GM19351 (cell line): ENCODE data around the gene TTLL11.

Source experiments
- ATAC-seq: cut with Tn5 transposase; IDR thresholded peaks from one replicate; pipeline ENCODE4 v1.9.1; 2021; ENCODE audit warnings: mild to moderate bottlenecking, moderate library complexity; ENCODE audit not compliant: unreplicated experiment

TTLL11 gene

DNA sequence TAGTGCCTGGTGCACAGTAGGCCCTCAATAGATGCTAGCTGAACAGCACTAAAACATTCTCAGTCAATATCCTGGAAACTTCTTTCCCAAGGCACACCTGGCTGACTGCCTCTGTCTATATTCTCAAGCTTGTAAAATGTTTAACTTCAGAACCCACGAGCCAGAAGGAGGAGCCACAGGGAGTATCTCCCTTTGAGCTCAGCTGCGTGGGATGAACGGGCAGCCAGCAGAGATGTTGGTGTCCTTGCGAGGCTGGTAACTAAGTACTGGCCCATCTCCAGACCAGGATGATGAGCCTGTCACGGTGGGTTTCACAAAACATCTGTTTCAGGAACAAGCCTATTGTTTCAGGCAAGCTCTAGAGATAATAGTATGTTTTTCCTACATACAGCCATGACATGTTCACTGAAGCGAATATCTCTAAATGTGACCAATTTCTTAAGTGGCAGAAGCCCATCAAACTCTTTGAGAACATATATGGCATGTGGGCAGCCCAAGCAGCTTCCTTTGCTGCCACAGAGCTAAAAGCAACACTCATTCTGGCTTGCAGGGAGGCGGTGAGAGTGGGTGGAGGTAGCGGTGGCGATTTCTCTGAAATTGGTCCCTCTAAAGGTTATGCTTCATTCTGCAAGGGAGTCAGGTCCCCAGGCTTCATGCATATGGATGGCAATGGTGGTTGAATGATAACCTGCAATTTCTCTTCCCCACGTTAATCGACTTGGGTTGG lies 206.2 kb downstream of the TTLL11 start:
- ATAC-seq, result no peak

DNA sequence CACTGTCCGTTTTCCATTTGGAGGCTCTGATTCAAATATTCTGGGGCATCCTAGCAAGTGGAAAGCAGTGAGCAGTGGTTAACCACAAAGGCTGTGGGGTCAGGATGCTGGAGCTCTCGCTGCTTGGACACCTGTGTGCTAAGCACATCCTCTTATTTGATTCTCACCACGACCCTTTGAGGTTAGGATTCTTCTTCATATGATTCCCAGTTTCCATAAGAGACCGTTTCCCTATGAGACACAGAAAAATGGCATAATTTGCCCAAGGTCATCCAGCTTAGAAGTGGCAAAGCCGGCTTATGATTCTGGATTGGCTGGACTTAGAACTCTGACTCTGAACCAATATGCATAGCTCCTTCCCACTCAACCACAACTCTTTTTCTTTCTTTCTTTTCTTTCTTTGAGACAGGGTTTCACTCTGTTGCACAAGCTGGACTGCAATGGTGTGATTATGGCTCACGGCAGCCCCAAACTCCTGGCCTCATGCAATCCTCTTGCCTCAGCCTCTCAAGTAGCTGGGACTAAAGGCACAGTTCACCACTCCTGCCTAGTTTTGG lies 207.7 kb downstream of the TTLL11 start:
- ATAC-seq, result no peak

GRCh38 chr9:121884057-121884541 lies 209.0 kb downstream of the TTLL11 start:
- no peak for ATAC-seq

DNA sequence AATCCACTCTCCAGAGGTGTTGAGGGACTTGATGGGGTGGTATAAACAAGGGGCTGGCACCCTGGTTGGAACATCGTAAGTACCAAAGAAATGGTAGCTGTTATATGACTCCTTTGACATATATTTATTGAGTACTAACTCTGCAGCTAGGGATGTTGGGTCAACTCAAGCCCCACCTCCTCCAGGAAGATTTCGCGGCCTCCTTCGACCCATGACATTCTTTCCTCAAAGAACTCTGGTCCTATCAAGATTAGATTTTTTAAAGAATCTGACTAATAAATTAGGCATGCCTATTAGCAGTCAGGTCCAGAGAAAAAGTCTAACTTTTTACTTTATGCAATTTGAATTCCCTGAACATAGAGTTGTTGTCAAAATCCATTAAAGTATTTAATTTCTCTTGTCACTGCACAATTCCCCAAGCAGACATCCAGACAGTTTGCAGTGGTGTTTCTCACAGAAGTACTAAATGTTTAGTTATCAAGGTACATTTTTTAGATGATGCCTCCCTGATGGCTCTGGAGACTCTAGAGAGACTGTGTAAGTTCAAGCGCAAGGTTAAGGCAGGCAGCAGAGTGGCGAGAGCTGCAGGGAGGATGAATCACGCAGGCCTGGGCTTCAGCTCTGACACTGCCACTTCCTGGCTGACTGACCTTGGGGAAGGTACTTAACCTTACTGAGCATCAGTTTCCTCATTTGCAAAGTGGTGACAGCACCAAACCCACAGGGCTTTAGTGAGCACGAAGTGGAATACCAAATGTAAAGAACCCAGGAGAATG lies 209.6 kb downstream of the TTLL11 start:
- no peak for ATAC-seq

DNA sequence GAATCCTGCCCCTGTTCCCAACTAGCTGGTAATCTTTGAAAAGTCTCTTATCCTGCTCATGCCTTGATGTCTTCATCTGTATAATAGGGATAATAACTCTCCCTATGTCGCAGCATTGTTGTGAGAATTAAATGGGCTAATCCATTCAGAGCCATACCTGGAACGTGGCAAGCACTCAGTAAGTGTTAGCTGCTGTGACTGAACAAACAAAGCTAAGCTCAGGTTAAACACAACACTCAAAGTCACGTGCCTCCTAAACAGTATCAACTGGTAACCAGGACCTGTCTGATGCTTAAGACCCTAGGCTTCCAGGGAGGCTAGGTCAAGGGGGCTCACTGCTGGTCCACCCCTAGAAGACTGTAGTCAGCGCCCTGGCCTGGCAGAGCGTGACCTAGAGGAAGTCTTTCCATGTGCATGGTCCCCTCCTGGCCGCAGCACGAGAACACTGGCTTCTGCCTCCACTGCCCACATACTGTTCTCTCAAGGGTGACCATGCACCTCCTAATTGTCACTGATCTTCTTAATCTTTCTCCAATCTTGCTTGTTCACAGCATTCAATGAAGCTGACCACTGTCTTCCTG lies 211.1 kb downstream of the TTLL11 start:
- no peak for ATAC-seq

DNA sequence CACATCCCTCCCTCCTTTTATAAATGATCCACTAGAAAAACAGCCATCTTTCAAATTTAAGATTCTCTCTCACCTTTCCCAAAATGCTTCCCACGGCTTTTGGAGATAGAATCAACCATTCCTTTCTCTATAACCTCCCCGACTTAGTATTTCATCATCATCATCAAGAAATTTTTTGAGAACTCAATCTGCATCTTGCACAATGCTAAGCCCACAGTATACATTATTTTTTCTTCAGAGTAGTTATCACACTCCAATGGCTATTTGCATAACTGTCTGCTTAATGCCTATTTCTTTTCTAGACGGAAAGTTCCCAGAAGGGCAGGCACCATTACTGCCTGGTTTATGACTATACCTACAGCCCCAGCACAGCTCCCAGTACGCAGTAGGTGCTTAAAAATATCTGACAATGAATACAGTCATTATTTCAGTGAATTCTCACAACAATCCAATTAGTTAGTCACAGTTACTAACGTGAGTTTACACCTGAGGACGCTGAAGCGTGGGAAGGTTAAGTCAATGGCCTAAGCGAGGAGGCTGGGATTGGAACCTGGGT lies 212.7 kb downstream of the TTLL11 start:
- no peak for ATAC-seq

GRCh38 chr9:121878271-121878822 lies 214.8 kb downstream of the TTLL11 start:
- ATAC-seq, result no peak

DNA sequence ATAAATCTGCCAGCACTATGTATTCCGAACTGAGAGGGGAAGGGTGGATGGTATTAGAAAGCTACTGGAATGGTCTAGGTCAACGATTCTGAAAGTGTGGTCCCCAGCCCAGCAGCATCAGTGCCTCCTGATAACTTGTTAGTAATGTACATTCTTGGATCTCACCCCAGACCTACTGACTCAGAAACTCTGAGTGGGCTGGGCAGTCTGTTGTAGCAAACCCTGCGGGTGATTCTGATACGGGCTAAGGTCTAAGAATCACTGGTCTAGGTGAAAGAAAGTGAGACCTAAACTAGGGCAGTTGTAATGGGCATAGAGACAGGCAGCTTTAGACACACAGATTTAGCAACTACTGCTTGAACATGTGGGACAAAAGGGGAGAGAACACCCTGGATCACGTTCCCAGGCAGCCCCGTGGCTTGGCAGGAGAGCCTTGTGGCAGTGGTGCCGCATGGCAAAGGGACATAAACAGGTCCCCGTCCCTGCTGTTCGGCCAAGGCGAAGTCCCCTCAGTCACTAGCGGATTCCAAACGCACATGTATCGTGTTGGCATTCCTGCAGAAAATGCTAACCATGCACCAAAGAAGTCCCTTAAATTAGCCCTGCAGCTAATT lies 216.3 kb downstream of the TTLL11 start:
- no peak for ATAC-seq

- no peak for ATAC-seq
Measured at GRCh38 chr9:121876255-121876654, 216.9 kb downstream of the TTLL11 start.

- ATAC-seq, result no peak
Measured at GRCh38 chr9:121874524-121874923, 218.6 kb downstream of the TTLL11 start.

- no peak for ATAC-seq
Measured at GRCh38 chr9:121871431-121872025, 221.6 kb downstream of the TTLL11 start.

DNA sequence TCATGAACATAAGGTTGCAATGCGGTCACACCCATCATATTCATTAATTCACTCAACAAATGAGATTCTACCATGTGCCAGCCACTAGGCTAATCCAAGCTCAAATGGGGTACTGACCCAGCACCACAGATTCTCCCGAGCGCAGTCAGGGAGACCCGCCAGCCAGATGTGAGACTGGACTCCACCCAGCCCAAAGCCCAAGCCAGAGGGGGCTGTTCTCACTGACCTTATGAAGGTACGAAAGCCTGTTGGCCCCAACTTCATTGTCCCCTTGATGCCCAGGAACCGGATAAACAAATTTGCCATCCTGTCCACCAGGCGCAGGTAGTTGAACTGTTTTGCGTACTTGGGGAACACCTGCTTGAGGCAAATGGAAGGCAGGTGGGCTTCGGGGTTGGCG lies 222.8 kb downstream of the TTLL11 start:
- ATAC-seq, result no peak

DNA sequence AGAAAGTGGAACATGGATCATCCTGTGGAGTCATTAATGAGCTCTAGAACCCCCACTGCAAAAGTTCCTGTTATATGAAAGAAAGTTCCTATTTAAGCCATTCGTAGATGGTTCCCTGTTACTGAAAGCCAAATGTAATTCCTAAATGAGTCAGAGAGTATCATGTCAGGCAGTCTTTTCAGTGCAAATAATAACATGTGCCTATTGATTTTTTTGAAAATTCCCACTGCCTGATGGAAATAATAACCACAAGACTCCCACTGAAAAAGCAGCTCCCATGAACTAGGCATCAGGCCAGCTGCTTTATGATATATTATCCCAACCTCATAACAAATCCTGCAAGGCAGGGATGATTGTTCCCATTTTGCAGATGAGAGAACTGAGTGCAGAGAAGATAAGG lies 224.5 kb downstream of the TTLL11 start:
- ATAC-seq, result no peak

DNA sequence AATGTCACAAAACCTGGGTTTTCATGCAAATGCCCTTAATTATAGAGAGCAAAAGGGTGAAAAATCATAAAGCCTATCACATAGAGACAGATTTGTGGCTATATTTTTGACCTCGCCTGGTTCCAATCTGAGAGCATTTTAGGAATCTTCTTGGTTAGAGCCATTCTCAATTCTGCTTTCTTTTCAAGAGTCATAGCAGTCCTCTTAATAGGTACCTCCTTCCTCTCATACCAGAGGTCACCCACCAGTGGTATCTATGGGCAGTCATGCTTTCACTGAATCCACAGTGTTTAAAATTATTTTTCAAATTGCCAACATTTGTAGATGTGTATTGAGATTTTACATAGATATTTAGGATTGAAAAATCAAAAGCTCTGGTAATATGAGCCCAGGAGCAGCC lies 226.2 kb downstream of the TTLL11 start:
- no peak for ATAC-seq

- no peak for ATAC-seq
Measured at GRCh38 chr9:121865884-121866283, 227.2 kb downstream of the TTLL11 start.

GRCh38 chr9:121865060-121865459 lies 228.0 kb downstream of the TTLL11 start:
- ATAC-seq, result no peak

DNA sequence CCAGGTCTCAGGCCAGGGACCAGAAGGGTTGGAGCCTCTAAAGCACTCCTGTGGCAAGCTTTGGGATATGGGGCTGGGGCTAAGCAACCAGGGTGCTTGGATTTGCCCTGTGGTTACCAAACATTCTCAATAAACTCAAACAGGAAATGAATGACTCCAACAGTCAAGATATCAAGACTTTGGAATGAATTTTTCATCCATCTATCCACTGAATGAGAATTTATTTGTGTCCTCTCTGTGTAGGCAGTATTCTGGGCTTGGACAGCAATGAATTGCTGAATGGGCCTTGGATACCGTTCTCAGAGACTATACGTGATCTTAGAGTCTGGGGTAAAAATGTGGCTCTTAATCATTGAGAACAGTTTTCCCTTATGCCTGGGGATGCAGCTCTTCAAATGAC lies 229.2 kb downstream of the TTLL11 start:
- no peak for ATAC-seq

DNA sequence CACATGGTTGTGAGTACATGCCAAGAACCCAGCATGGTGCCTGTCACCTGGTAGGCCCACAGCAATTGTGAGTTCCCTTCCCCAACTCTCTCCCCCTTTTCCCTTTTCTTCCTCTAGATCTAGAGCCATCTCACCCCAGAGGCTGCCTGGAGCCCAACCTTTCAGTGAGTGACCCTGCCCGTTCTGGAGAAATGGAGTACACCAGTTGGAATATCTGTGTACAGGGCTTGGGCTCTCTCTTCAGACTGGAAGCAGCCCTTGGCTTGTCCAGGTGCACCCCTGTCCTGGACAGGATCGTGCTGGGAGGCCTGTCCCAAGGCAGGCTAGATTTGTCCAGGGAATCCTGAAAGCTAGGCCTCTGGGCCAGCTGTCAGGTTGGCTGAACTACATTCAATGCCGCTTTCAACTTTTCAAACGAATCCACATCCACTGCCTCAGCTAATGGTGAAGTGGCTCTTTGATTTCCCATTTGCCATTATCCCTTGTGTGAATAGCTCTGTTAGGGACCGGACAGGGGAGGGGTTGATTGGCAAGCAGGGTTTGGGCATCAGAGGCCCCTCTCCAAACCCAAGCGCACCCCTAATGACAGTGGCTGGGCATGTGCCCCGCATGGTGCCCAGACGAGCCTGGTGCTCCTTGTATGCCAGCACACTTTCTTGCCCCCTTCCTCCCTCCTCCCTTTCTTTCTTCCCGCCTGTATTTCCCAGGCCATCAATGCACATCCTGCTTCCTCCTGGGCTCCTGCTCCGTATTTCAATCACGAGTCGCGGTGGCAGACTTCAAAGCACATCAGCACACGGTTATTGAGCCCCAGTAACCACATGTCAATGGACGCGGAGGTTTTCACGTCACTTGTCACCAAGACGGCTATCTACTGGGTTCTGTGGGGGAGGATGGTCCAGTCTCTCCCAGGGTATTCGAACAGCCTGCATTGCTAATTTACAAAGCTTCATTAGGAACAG lies 230.5 kb downstream of the TTLL11 start:
- no peak for ATAC-seq
